Esophagus squamous epithelium (tissue), 5 donors: ENCODE data around the gene STRIP2. TPM values are rescaled to one million over a fixed set of nuclear protein-coding genes. Genes with fewer than 3 reads are reported as not detected.
A peak's percentile ranks its signal among the peaks of the same experiment; 100 is the strongest.

Experiments used
- DNase-seq: peaks from one replicate; lab custom pipeline; 2025; lab: John Stamatoyannopoulos, UW
- H3K27ac ChIP-seq, 4 donors: fragments of 200-600 bp; sonication (generic); one replicate each; pipeline ENCODE4 v1.5.1; 2016 to 2019; ENCODE audit warnings: mild to moderate bottlenecking in 1 of 4
- H3K27me3 ChIP-seq, 4 donors: fragments of 200-600 bp; sonication (generic); 1 replicate in 3 of 4; 2 replicates in 1 of 4; pipeline versions ENCODE4 v1.5.1 to v1.6.0; 2017 to 2021; ENCODE audit warnings: antibody characterized with exemption in 1 of 4
- H3K36me3 ChIP-seq, 3 donors: fragments of 200-600 bp; sonication (generic); one replicate each; pipeline ENCODE4 v1.5.1; 2016 to 2019
- H3K4me1 ChIP-seq, 3 donors: fragments of 200-600 bp; sonication (generic); one replicate each; pipeline ENCODE4 v1.5.1; 2017 to 2019
- H3K4me3 ChIP-seq, 4 donors: fragments of 200-600 bp; sonication (generic); 1 replicate in 3 of 4; 2 replicates in 1 of 4; pipeline ENCODE4 v1.5.1; 2016 to 2019; ENCODE audit warnings: mild to moderate bottlenecking in 2 of 4, moderate library complexity in 1 of 4
- H3K9me3 ChIP-seq, 3 donors: fragments of 200-600 bp; sonication (generic); one replicate each; pipeline ENCODE4 v1.5.1; 2016 to 2019
- CTCF ChIP-seq, 6 experiments: fragments of 450-650 bp in 4 of 6; fragments of 200-600 bp in 2 of 6; sonication (generic) in 2 of 6; IDR thresholded peaks; one replicate each; pipeline ENCODE4 v1.5.1; 2016 to 2019; ENCODE audit warnings: antibody characterized with exemption in 6 of 6, mild to moderate bottlenecking in 4 of 6, moderate library complexity in 4 of 6
- POLR2A ChIP-seq, 4 donors: fragments of 450-650 bp; IDR thresholded peaks; one replicate each; pipeline ENCODE4 v1.6.1; 2017; ENCODE audit warnings: antibody characterized with exemption in 4 of 4, mild to moderate bottlenecking in 4 of 4, moderate library complexity in 3 of 4
- WGBS, 2 donors: methylation state at CpG; one replicate each; pipeline ENCODE4 v1.1.5; 2018; 5-methylcytosine and 5-hydroxymethylcytosine counted together
- intact Hi-C: fragments of 100-400 bp; cut with DNase I; formaldehyde crosslinking; loops from one replicate; pipeline ENCODE4 v1.15.0; 2022
- total RNA-seq, 4 donors: library from RNA; depleted of rRNA; stranded (reverse); fragments of >200 nt; gene quantifications; one replicate each; pipeline ENCODE4 v1.1.0, GENCODE V29; 2016
- donor health status: DM: yes; HTN: yes; CAD: no.

Gene STRIP2
- total RNA-seq, result 1 to 10 TPM in 3 of 4 donors, under 1 TPM in 1; 0.76 to 6.3 (median 1.5) TPM

- peak; percentile 17 for DNase-seq
- Histone ChIP-seq H3K36me3 (peaks cover 0 to 4% (median 0%) of the 10 kb centered on the region in 3 donors), H3K27ac (peak within 1 kb of the TSS; percentile 56 to 72 (median 66)), H3K9me3 (no peaks in the 10 kb centered on the region), H3K4me1 (peaks cover 0 to 27% (median 13%) of the 10 kb centered on the region in 3 donors), H3K4me3 (peak within 1 kb of the TSS; percentile 68 to 92 (median 74)), H3K27me3 (peaks cover 0 to 39% (median 0%) of the 10 kb centered on the region in 4 donors)
- WGBS, 2 donors, result 0 to 1% methylated on average over 13 to 15 of the region's 75 CpGs
- peak in 2 of 6 experiments; percentile 12 to 20 for TF ChIP-seq CTCF (IDR thresholded peaks at IDR 0.05)
- no peak for TF ChIP-seq POLR2A (IDR thresholded peaks at IDR 0.05)
- intact Hi-C loops, result no loop called here
These were observed at the start of gene STRIP2 for GRCh38 chr7:129433847-129434674. STRIP2 (plus strand) TSS chr7:129434432; CDS start chr7:129434473, 41 bp downstream.

DNA sequence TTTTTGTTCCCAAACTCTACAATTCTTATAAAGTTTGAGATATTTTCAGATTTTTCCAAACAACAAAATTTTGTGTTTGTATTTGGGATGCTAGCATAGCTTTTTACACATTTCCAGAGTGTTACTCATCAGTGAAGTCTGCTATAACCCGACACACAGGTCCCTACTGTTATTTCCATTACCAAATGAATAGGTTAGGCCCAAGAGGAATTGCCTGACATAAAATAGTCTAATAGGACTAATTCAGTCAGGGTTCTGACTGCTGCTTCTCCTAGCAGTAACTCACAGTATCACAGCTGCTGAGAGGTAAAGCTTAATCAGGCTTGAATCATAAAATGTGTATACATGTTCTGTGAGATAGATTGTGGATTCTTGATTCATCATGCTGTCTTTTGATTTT, 49.1 kb upstream of the STRIP2 start:
- H3K4me3 ChIP-seq, result no peak overlapping the region
- intact Hi-C loops, result no loop called here
- H3K27ac ChIP-seq, result no peak overlapping the region
- no peak for TF ChIP-seq CTCF (IDR thresholded peaks at IDR 0.05)
- no peak for TF ChIP-seq POLR2A (IDR thresholded peaks at IDR 0.05)
- peaks cover 0 to 72% (median 0%) of the 10 kb centered on the region in 3 donors for H3K36me3 ChIP-seq
- 67 to 89% methylated on average over 1 of the region's 1 CpG for WGBS, 2 donors
- DNase-seq, result no peak
- H3K9me3 ChIP-seq, result no peaks in the 10 kb centered on the region
- H3K27me3 ChIP-seq, result no peaks in the 10 kb centered on the region
- H3K4me1 ChIP-seq, result no peaks in the 10 kb centered on the region

DNA sequence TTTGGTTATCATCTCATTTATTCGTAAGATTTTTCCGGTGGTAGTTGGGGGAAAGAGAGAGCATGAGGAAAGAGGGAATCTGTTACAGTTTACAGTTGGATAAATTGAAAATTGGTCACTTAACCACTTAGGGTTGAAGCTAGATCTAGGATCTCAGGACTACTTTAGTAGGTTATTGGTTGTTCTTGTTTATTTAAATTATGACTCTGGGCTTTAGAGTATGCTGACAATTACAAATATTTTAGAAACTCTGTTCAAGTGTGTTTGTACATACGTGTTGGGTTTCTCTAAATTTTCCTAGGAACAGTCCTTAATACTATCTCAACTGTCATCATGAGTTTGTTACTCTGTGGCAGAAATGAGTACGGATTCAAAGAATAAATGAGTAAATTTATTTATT, 48.6 kb upstream of the STRIP2 start:
- WGBS, 2 donors, result 94 to 97% methylated on average over 4 of the region's 4 CpGs
- Histone ChIP-seq H3K9me3 (no peaks in the 10 kb centered on the region), H3K36me3 (peaks cover 0 to 72% (median 0%) of the 10 kb centered on the region in 3 donors), H3K27ac (no peak overlapping the region), H3K4me3 (no peak overlapping the region), H3K27me3 (no peaks in the 10 kb centered on the region), H3K4me1 (no peaks in the 10 kb centered on the region)
- TF ChIP-seq POLR2A (IDR thresholded peaks at IDR 0.05) (no peak), CTCF (IDR thresholded peaks at IDR 0.05) (no peak)
- no peak for DNase-seq
- intact Hi-C loops, result no loop called here

DNA sequence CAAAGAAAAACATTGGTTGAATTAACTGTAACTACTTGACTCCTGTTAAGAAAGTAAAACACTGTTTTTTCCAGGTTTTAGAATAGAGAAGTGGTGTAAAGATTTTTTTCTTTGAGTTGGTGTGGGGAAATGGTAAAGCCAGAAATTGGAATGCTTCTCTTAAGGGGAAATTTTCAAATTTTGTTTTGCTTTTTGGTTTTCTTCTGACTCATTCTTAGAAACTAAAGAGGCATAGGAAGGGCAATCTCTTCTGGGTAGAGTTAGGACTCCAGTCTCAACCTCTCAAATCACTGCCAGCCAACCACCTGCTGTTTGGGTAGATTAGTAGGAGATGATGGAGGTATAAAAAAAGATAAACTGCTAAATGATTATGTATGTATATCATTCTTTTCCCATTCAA, 47.7 kb upstream of the STRIP2 start:
- DNase-seq, result no peak

More for the DNA sequence above, 47.7 kb upstream of the STRIP2 start:
- no peaks in the 10 kb centered on the region for H3K9me3 ChIP-seq
- H3K27ac ChIP-seq, result no peak overlapping the region
- TF ChIP-seq POLR2A (IDR thresholded peaks at IDR 0.05), result no peak
- no peak for TF ChIP-seq CTCF (IDR thresholded peaks at IDR 0.05)
- H3K4me1 ChIP-seq, result no peaks in the 10 kb centered on the region
- H3K36me3 ChIP-seq, result peaks cover 0 to 69% (median 0%) of the 10 kb centered on the region in 3 donors
- no peaks in the 10 kb centered on the region for H3K27me3 ChIP-seq
- H3K4me3 ChIP-seq, result no peak overlapping the region
- intact Hi-C loops, result no loop called here
